NCI-H2171 treated with DMSO at 0.1 percent for 48 hours (cell line): ENCODE results near the gene TMEM221.
A peak's percentile ranks its signal among the peaks of the same experiment; 100 is the strongest.

ENCODE experiments used
- DNase-seq: peaks from one replicate; lab custom pipeline; 2025; lab: John Stamatoyannopoulos, UW

Gene TMEM221

DNA sequence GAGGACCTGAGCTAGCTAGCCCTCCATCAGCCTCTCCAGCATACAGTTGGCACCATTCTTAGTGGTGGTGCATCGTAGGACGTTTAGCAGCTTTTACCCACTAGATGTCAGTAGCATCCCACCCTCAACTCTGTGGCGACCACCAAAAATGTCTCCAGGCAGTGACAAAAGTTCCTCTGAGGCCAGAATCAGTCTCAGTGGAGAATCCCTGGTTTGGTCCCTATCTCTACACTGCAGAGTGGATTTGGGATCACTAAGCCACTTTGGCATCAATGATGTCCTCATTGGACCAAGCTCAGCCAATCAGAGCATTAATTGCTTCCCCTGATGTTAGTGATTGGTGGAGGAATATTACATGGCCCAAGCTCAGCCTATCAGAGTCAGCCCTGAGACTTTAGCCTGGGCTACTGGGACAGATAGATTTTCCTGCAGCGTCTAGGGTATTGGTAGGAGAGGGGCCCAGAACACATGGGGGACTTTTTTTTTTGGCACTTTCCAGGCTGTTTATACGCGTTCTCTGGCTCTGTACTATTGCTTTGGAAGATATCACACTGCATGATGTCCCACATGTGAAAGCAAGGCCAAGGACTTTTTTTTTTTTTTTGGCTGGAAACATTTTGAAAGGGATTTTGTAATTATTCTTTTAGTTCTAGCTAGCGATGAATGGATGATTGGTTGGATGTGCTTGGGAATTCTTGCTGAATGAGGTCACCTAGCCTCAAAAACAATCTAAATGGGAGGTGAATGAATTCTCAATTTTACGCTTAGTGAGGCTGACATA is 7.0 kb downstream of the TMEM221 start:
- DNase-seq, result peak; percentile 42

DNA sequence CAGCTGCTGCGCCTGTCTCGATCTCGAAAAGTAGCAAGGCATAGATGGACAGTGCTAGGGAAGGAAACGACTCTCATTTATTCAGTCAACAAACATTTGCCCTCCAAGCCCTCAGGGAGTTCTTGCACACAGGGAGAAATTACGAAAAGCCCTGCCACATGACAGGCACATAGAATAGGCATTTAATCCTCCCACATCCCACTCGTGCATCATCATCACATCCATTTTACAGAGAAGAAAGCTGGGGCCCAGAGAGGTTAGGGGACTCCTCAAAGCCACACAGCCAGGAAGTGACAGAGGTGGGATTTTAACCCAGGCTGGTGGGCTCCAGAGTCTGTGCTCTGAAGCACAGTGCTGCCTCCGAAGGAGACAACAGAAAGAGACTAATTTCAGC is 11.6 kb downstream of the TMEM221 start:
- DNase-seq, result no peak

DNA sequence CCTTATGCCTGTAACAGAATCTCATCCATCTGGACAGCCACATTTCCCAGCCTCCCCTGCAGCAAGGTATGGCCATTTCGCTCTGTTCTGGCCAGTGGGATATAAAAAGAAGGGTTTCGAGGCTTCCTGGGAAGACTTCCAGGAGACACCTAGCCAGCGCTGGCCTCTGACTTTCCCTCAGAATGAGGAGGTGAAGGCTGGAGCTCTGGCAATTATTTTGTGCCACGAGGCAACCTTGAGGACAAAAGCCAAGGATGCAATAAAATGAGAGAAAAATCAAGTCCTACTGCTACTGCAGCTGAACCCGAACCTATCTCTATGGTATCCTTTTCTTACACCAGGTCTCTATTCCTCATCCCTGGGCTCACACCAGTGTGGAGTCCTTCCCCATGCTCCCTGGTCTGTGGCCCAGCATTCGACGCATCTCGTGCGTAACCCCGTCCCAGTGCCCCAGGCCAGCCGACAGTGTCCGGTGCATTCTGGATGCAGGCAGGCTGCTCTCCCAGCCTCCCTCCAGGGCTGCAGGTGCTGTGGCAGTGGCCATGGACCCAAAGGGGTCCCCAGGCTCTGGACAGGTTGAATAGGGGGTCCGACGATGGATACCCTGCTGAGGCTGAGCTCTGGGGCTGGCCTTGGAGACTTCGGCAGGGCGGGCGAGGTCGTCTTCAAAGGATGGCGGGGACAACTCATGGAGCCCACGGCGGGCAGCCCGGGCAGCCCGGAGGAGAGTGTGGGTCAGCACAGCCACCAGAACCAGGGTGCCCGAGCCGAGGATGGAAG is 12.2 kb downstream of the TMEM221 start:
- DNase-seq, result no peak

DNA sequence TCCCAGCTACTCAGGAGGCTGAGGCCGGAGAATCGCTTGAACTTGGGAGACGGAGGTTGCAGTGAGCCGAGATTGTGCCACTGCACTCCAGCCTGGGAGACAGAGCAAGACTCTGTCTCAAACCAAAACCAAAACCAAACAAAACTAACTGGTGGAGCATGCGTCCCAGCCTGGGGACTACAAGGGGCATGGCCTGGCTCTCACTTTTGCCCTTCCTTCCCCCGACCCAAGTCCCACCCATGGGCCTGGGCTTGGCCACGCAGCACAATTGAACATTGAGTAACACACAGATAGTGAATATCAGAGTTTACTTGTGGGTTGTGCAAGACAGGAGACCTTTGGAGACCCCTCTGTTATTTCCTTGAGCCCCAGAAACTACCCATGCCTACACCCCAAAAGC is 13.2 kb downstream of the TMEM221 start:
- no peak for DNase-seq

DNA sequence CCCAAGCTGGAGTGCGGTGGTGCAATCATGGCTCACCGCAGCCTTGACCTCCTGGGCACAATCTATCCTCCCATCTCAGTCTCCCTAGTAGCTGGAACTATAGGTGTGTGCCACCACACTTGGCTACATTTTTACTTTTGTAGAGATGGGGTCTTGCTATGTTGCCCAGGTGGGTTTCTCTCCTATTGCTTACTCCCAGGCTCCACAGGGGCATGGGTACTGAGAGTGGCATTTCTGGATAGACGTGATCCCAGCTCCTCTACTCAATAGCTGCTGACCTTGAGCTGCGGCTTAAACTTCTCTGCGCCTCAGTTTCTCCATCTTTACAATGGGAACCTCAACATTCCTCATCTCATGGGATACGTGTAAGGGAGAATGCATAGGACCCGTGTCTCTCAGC is 17.1 kb downstream of the TMEM221 start:
- no peak for DNase-seq

DNA sequence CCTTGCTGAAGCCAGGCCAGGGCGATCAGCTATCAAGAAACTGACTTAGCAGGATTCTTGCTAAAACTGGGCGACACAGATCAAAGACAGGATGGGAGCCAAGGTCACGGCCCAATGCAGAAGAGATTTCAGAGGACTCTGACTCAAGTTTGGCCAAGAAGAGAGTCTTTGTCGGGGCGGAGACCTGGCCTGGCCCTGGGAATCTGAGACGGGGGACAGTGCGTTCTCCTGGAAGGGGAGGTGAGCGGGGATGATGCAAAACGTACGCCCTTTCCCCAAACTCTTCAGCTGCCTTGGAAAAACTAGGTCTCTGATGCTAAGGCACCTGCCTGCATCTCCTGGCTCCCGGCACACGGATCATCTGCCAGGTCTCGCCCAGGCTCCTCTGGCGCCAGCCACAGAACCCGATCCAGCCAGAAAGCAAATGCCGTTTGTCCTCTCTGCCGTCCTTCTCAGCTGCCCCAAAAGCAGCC is 18.8 kb downstream of the TMEM221 start:
- DNase-seq, result no peak

DNA sequence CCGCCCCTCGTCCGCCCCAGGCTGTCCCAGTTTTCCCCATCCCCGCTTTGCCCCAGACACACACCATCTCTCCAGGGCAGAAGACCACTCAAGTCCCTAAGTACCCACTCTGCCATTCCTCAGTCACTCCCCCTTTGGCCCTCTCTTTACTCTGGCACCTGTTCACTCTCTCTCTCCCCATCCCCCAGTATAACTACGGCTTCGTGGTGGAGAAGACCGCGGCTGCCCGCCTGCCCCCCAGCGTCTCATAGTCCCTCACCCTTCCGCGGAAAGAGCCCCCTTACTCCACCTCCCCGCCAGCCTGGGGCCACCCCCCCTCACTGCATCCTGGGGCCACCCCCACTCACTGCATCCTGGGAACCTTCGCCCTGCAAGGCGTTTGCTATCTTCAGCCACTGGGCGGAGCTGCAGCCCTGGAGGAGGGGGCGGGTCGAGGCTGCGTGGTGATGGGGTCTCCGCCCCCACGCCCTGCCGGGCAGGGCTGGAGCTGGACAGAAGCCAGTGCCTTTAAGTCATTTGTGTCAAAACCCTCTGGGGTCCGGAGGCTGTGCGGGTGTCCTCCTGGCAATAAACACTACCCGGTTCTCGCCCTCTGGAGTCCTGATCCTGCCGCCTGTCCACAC is 23.6 kb downstream of the TMEM221 start:
- DNase-seq, result no peak

DNA sequence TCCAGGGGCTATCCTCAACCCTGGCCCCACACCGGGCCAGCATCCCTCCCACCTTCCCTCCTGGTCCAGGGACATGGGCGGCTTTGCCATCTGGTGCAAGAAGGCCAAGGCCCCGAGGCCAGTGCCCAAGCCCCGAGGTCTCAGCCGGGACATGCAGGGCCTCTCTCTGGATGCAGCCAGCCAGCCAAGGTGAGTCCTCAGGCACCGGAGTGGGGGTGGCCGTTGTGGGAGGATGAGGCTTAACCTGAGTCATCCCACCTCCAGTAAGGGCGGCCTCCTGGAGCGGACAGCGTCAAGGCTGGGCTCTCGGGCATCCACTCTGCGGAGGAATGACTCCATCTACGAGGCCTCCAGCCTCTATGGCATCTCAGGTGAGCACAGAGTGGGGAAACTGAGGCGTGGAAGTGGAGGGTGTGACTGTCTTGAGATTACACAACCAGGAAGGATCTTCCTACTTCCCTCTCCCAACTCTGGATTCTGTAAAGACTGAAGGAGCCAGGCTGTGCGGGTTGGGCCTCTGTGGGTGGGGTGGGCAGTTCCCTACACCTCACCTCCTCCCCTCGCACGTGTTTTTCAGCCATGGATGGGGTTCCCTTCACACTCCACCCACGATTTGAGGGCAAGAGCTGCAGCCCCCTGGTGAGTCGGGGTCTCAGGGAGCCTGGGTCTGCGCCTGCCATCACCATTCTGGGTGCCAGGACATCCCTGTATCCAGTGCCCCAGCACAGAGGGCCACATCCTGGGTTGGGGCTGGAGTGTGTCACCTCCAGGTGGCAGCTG is 24.8 kb downstream of the TMEM221 start:
- DNase-seq, result no peak

DNA sequence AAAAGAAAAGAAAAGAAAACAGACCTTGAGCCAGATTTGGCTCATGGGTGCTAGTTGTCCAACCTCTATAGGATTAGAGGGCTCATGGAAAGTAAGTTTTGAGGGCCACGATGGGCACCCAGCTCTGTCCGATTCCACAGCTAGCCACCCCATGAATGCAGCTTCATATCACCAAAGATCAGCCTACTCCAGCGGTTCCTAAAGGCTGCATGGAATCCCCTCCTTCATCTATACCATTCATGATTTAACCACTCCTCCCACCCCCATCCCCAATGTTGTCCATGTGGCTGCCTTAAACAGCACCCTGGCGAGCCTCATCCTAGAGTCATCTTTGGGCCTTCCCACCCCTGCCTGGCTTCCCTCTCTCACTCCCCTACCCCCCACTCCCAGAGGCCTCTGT is 26.5 kb downstream of the TMEM221 start:
- DNase-seq, result no peak

DNA sequence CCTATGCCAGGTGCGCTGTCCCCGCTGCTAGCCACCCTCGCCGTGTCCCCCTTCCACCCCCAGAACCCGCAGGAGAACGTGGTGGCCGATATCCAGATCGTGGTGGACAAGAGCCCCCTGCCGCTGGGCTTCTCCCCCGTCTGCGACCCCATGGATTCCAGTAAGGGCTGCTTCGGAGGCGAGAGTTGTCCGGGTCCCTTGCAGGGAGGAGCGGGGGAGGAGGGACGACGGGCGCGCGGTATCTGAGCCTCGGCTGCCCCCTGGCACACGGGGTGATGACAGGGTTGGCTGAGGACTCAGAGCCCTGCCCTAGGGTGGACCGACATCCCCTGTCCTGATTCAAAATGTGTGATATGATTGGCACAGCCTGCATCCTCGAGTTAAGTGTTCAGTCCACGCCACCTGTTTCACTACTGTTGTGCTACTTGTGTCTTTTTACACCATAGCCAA is 28.0 kb downstream of the TMEM221 start:
- DNase-seq, result peak; percentile 18

DNA sequence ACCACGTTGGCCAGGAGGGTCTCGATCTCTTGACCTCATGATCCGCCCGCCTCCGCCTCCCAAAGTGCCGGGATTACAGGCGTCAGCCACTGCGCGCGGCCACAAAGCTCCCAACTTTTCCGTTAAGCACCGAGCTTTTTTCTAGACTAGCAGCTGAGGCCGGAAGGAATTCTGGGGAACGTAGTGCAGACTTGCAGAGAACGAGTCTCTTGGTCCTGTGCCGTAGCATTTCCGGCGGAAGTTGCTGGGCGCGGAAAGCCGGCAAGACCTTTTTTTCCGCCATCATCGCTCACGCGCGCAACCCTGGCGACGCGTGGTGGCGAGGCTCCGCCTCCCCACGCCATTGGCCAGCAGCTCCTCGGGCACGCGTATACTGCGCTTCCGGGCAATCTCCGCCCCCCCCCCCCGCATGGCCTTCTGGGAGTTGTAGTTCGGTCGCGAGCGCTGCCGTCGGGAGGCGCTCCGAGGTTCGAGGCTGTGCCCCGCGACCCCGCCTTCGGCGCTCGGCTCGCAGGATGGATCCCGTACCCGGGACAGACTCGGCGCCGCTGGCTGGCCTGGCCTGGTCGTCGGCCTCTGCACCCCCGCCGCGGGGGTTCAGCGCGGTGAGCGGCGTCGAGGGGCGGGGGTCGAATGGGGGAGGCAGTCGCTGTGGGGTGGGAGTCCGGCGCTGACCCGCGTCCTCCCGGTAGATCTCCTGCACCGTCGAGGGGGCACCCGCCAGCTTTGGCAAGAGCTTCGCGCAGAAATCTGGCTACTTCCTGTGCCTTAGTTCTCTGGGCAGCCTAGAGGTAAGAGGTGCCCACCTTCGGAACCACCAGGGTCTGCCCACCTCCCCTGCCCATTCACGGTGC is 28.6 kb downstream of the TMEM221 start, which contains the start of gene MVB12A:
TSS of gene MVB12A (plus strand) at position 427 of the 854 bp plus-strand sequence. CDS start at position 516, 89 bp downstream.
- DNase-seq, result peak; percentile 99

DNA sequence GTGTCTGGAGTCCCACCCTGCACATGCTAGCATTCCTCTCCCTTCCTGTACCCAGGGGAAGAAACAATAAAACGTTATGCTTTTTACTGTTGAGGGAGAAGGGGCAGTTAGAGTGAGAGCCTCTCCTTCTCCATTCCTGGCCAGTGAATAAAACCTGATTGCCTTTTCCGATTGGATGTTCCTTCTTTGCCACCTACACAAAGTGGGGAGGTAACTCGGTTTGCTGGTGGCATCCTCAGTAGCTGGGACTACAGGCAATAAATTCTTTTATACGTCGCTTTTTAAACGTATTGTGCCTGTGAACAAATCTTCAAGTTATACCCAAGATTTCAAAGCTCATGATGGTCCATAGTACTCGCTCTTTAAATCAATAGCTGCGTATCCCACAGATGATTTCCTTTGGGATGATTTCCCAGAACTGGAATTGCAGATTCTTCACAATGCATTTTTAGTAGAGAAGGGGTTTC is 29.3 kb downstream of the TMEM221 start:
- no peak for DNase-seq

DNA sequence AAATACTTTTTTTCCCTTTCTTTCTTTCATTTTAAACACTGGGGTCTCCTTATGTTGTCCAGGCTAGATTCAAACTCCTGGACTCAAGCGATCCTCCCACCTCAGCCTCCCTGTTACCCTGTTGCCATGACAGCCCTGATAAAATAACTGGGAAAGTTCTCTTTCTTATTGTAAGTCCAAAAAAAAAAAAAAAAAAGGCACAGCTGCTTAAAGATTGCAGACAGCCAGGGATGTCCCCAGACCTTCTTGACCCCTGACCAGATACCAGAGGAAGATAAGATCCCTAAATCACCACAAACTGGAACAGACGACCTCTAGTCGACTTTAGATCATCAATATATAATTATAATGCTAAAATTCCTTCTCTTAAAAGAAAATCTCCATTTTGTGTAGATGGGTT is 29.8 kb downstream of the TMEM221 start:
- DNase-seq, result no peak

DNA sequence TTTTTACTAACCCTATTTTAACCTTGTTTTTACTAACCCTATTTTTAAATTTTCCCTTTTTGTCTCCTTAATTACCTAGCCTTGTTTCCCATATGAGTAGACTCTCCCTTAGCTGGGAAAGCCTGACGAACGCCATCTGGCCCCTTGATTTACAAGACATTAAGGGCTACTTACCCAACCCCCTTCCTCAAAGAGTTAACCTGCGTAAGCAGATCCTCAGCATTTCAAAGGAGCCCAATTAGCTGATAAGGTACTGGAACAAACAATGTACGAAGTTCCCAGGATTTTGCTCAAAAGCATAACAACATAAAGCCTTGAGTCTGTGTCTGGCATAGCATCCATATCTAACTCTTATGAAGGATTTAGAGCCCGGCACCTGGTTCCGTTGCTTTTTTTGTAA is 33.3 kb downstream of the TMEM221 start:
- peak; percentile 71 for DNase-seq

DNA sequence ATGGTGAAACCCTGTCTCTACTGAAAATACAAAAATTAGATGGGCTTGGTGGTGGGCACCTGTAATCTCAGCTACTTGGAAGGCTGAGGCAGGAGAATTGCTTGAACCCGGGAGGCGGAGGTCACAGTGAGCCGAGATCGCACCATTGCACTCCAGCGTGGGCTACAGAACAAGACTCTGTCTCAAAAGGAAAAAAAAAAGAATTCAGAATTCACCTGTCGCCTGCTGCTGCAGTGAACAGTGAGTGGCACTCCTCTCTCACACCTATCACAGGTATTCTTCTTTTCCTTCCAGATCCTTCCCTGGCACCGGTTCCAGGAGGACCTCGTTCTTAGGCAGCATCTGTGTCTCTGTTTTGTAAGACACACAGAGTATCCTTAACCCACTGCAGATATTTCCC is 34.4 kb downstream of the TMEM221 start:
- DNase-seq, result no peak

DNA sequence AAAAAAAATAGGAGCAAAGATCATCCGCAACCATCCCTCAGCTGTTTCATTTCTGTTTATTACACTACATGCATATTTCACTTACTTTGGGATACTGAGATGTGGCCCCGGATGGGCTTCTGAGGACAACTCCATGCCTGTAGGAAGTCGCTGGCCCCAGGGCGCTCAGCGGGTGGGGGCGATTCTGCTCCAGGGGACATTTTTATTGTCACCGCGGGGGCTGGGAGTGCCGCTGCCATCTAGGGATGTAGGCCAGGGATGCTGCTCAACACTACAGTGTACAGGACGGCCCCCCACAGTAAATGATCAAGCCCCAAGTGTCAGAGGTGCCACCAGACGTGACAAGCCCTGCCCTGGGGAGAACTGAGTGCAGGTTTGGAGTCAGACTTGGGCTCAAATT is 36.7 kb downstream of the TMEM221 start:
- no peak for DNase-seq

DNA sequence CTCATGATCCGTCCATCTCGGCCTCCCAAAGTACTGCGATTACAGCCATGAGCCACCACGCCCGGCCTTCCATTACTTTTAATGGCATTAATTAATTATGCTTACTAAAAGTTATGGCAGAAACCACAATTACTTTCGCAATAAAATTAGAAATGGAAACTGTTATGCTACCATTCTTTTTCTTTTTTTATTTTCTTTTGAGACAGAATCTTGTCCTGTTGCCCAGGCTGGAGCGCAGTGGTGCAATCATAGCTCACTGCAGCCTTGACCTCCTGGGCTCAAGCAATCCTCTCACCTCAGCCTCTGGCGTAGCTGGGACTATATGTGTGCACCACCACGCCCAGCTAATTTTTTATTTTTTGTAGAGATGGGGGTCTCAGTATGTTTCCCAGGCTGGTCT is 38.5 kb downstream of the TMEM221 start:
- no peak for DNase-seq

DNA sequence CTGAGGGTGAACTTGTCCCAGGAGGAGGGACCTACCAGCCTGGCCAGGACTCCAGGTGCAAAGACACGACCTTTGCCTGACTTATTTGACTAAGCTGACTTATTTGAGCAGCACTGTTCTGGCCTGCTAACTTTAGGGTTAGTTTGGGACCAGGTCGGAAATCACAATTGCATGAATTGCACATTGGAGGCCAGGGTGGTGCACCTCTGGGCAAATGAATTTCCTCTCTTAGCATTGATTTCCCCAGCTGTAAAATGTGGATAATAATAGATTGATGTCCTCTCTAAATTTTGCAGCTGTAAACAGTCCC is 41.6 kb downstream of the TMEM221 start:
- DNase-seq, result no peak

DNA sequence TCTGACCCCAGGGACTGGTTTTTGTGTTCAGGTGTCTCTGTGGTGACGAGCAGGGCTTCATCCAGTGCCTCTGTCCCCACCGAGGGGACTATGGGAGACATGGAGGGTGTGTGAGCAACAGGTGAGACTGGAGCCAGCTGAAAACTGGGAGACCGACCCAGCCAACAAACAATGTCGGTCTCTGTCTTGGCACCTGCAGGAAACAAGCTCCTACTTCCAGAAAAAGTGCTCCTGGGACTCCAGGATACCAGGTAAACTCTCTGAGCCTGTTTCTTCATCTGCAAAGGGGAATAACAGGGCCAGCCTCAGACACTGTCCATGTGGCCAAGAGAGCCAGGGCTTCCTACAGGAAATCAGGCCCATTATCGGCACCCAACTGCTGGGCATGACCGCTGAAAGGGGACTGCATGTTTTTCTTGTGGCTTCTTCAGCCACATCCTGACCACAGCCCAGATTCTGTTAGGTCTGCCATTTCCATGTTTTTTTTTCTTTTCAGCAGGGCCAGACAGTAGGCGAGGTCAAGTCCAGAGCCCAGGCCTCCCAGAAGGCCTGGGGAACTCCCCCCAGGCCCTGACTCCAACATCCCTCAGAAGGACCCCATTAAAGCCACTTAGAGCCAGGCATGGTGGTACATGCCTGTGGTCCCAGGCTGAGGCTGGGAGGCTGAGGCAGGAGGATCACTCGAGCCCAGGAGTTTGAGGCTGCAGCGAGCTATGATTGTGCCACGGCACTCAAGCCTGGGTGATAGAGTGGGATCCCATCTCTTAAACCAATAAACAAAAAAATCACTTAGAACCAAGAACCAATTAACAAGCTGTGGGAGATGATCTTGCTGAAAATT is 42.2 kb downstream of the TMEM221 start:
- no peak for DNase-seq
